Measurements from ENCODE around the gene TBC1D22A. TPM values are rescaled to one million over a fixed set of nuclear protein-coding genes. Genes with fewer than 3 reads are reported as not detected.

TBC1D22A gene
- total RNA-seq, 6 experiments from 2014 or later = 10.9 to 18.1 (median 14.0) TPM

GRCh38 chr22:47102648-47103047 lies 340.2 kb downstream of the TBC1D22A start:
- ATAC-seq (no peak), DNase-seq (no peak)
- WGBS (ENCODE audit: insufficient coverage, low coverage, low lambda C conversion rate, missing lambda C conversion rate) = 90% methylated on average over 2 of the region's 2 CpGs
- no peak overlapping the region for H3K27ac ChIP-seq
- no peaks in the 10 kb centered on the region for H3K4me1 ChIP-seq
- no peak overlapping the region for H3K4me3 ChIP-seq
- intact Hi-C loops (cut with DNase I) = no loop called here
- no peaks in the 10 kb centered on the region for H3K27me3 ChIP-seq
- H3K36me3 ChIP-seq = no peaks in the 10 kb centered on the region
- H3K9me3 ChIP-seq = no peaks in the 10 kb centered on the region
- TF ChIP-seq POLR2A (IDR thresholded peaks at IDR 0.05) (no peak), CTCF (IDR thresholded peaks at IDR 0.05) (no peak)

GRCh38 chr22:47105085-47105484 lies 342.6 kb downstream of the TBC1D22A start:
- DNase-seq = no peak
- Histone ChIP-seq H3K27me3 (no peaks in the 10 kb centered on the region), H3K4me3 (no peak overlapping the region), H3K36me3 (no peaks in the 10 kb centered on the region), H3K27ac (no peak overlapping the region), H3K9me3 (no peaks in the 10 kb centered on the region), H3K4me1 (no peaks in the 10 kb centered on the region)
- no peak for ATAC-seq
- WGBS (ENCODE audit: insufficient coverage, low coverage, low lambda C conversion rate, missing lambda C conversion rate) = 71% methylated on average over 3 of the region's 4 CpGs
- TF ChIP-seq POLR2A (IDR thresholded peaks at IDR 0.05) = no peak
- TF ChIP-seq CTCF (IDR thresholded peaks at IDR 0.05) = no peak
- intact Hi-C loops (cut with DNase I) = no loop called here

- 90% methylated on average over 5 of the region's 5 CpGs for WGBS (ENCODE audit: insufficient coverage, low coverage, low lambda C conversion rate, missing lambda C conversion rate)
- Histone ChIP-seq H3K4me3 (no peak overlapping the region), H3K36me3 (no peaks in the 10 kb centered on the region), H3K27ac (no peak overlapping the region), H3K4me1 (no peaks in the 10 kb centered on the region), H3K9me3 (no peaks in the 10 kb centered on the region), H3K27me3 (no peaks in the 10 kb centered on the region)
- no peak for DNase-seq
- no peak for ATAC-seq
- TF ChIP-seq CTCF (IDR thresholded peaks at IDR 0.05) = no peak
- no peak for TF ChIP-seq POLR2A (IDR thresholded peaks at IDR 0.05)
- intact Hi-C loops (cut with DNase I) = no loop called here
Measured at GRCh38 chr22:47106806-47107205, 344.4 kb downstream of the TBC1D22A start.

- Histone ChIP-seq H3K27me3 (no peaks in the 10 kb centered on the region), H3K36me3 (no peaks in the 10 kb centered on the region), H3K4me3 (no peak overlapping the region), H3K4me1 (no peaks in the 10 kb centered on the region), H3K9me3 (no peaks in the 10 kb centered on the region), H3K27ac (no peak overlapping the region)
- ATAC-seq = no peak
- TF ChIP-seq CTCF (IDR thresholded peaks at IDR 0.05) (no peak), POLR2A (IDR thresholded peaks at IDR 0.05) (no peak)
- intact Hi-C loops (cut with DNase I) = no loop called here
- no peak for DNase-seq
- 87% methylated on average over 2 of the region's 2 CpGs for WGBS (ENCODE audit: insufficient coverage, low coverage, low lambda C conversion rate, missing lambda C conversion rate)
Measured at GRCh38 chr22:47107431-47107830, 345.0 kb downstream of the TBC1D22A start.

All from right lobe of liver (tissue), 6 donors.